Left forelimb (tissue), 1 donor: Measurements from ENCODE around the gene ACVR1.

Experiments used
- DNase-seq: peaks from one replicate; pipeline ENCODE4 v3.0.0-alpha.2; 2018; ENCODE audit warnings: low spot score

ACVR1 gene

GRCh38 chr2:157876066-157876785 lies at the start of gene ACVR1:
Gene ACVR1 (minus strand): TSS chr2:157876330. CDS start chr2:157799493, 76,837 bp downstream.
- peak; percentile 97 for DNase-seq

- DNase-seq: no peak
Observed at GRCh38 chr2:157925071-157925470, 48.9 kb upstream of the ACVR1 start.

- no peak for DNase-seq
Observed at GRCh38 chr2:157923598-157924217, 47.6 kb upstream of the ACVR1 start.

GRCh38 chr2:157922815-157923214 lies 46.7 kb upstream of the ACVR1 start:
- no peak for DNase-seq

- no peak for DNase-seq
Observed at GRCh38 chr2:157922336-157922735, 46.2 kb upstream of the ACVR1 start.

- DNase-seq: no peak
Observed at GRCh38 chr2:157920736-157921135, 44.6 kb upstream of the ACVR1 start.

- no peak for DNase-seq
Observed at GRCh38 chr2:157919181-157919580, 43.1 kb upstream of the ACVR1 start.

GRCh38 chr2:157918319-157918718 lies 42.2 kb upstream of the ACVR1 start:
- no peak for DNase-seq

GRCh38 chr2:157911750-157912149 lies 35.6 kb upstream of the ACVR1 start:
- no peak for DNase-seq

GRCh38 chr2:157911246-157911645 lies 35.1 kb upstream of the ACVR1 start:
- DNase-seq: no peak

- no peak for DNase-seq
Observed at GRCh38 chr2:157905092-157905491, 29.0 kb upstream of the ACVR1 start.

GRCh38 chr2:157903626-157904025 lies 27.5 kb upstream of the ACVR1 start:
- DNase-seq: no peak

GRCh38 chr2:157903151-157903550 lies 27.0 kb upstream of the ACVR1 start:
- no peak for DNase-seq

- DNase-seq: no peak
Observed at GRCh38 chr2:157902692-157903091, 26.6 kb upstream of the ACVR1 start.

GRCh38 chr2:157901325-157901724 lies 25.2 kb upstream of the ACVR1 start:
- DNase-seq: no peak

GRCh38 chr2:157900684-157901083 lies 24.6 kb upstream of the ACVR1 start:
- no peak for DNase-seq

- DNase-seq: no peak
Observed at GRCh38 chr2:157900203-157900602, 24.1 kb upstream of the ACVR1 start.

- no peak for DNase-seq
Observed at GRCh38 chr2:157899125-157899839, 23.2 kb upstream of the ACVR1 start.

GRCh38 chr2:157898591-157898996 lies 22.5 kb upstream of the ACVR1 start:
- no peak for DNase-seq

GRCh38 chr2:157897106-157897971 lies 21.2 kb upstream of the ACVR1 start:
- no peak for DNase-seq

GRCh38 chr2:157895531-157895930 lies 19.4 kb upstream of the ACVR1 start:
- DNase-seq: no peak
